HFFc6 (cell line): ENCODE data around the gene NDEL1. TPM values are rescaled to one million over a fixed set of nuclear protein-coding genes. Genes with fewer than 3 reads are reported as not detected.

ENCODE experiments used
- DNase-seq: peaks from one replicate; pipeline ENCODE4 v3.0.0-alpha.2; 2018
- H3K27ac Mint-ChIP-seq: 2 replicates; pipeline ENCODE4 v1.8.0; 2020; ENCODE audit warnings: mild to moderate bottlenecking, mixed read lengths
- H3K27me3 Mint-ChIP-seq: 2 replicates; pipeline ENCODE4 v1.8.0; 2021; ENCODE audit warnings: mild to moderate bottlenecking, moderate library complexity, mixed read lengths; ENCODE audit not compliant: insufficient read depth
- H3K36me3 Mint-ChIP-seq: 2 replicates; pipeline ENCODE4 v1.8.0; 2021; ENCODE audit warnings: low read depth, mixed read lengths
- H3K4me1 Mint-ChIP-seq: 2 replicates; pipeline ENCODE4 v1.8.0; 2020; ENCODE audit warnings: low read depth, mixed read lengths
- H3K4me3 Mint-ChIP-seq: 2 replicates; pipeline ENCODE4 v1.8.0; 2020; ENCODE audit warnings: mild to moderate bottlenecking, moderate library complexity, mixed read lengths
- H3K9me3 Mint-ChIP-seq: 2 replicates; pipeline ENCODE4 v1.8.0; 2020; ENCODE audit warnings: mild to moderate bottlenecking, mixed read lengths
- CTCF ChIP-seq: fragments of 200-600 bp; sonication (generic); IDR thresholded peaks from 2 replicates; pipeline ENCODE4 v1.5.0; 2021; ENCODE audit warnings: antibody characterized with exemption, mild to moderate bottlenecking
- total RNA-seq, 6 experiments: library from RNA; stranded (reverse); fragmentation: NEBNext Ultra II Directional; extraction: Animal tissue kit (Norgen Biotek cat#: 25700); gene quantifications; 2 replicates in 1 of 6; 3 replicates in 5 of 6; pipeline ENCODE4 v1.2.3, GENCODE V29; 2021

Gene NDEL1
- total RNA-seq, 6 experiments from 2014 or later = 65.4 to 79.1 (median 69.2) TPM

GRCh38 chr17:8448310-8448709 is 12.6 kb downstream of the NDEL1 start:
- H3K36me3 Mint-ChIP-seq = peaks cover 53% of the 10 kb centered on the region
- no peaks in the 10 kb centered on the region; the same call in 1 of the 2 replicates for H3K27me3 Mint-ChIP-seq
- DNase-seq = no peak
- H3K9me3 Mint-ChIP-seq = no peaks in the 10 kb centered on the region
- no peak overlapping the region for H3K27ac Mint-ChIP-seq
- peaks cover 25% of the 10 kb centered on the region for H3K4me1 Mint-ChIP-seq
- TF ChIP-seq CTCF = no peak
- H3K4me3 Mint-ChIP-seq = no peak overlapping the region

GRCh38 chr17:8451933-8452614 is 16.4 kb downstream of the NDEL1 start:
- Mint-ChIP-seq H3K27me3 (no peaks in the 10 kb centered on the region; the same call in 1 of the 2 replicates), H3K36me3 (peaks cover 56% of the 10 kb centered on the region), H3K4me3 (no peak overlapping the region), H3K4me1 (peaks cover 6% of the 10 kb centered on the region), H3K9me3 (no peaks in the 10 kb centered on the region), H3K27ac (no peak overlapping the region)
- no peak for DNase-seq
- TF ChIP-seq CTCF = no peak

GRCh38 chr17:8453326-8453725 is 17.6 kb downstream of the NDEL1 start:
- Mint-ChIP-seq H3K36me3 (peaks cover 63% of the 10 kb centered on the region), H3K4me1 (no peaks in the 10 kb centered on the region), H3K27ac (no peak overlapping the region), H3K27me3 (no peaks in the 10 kb centered on the region; the same call in 1 of the 2 replicates), H3K4me3 (no peak overlapping the region), H3K9me3 (no peaks in the 10 kb centered on the region)
- TF ChIP-seq CTCF = no peak
- no peak for DNase-seq

DNA sequence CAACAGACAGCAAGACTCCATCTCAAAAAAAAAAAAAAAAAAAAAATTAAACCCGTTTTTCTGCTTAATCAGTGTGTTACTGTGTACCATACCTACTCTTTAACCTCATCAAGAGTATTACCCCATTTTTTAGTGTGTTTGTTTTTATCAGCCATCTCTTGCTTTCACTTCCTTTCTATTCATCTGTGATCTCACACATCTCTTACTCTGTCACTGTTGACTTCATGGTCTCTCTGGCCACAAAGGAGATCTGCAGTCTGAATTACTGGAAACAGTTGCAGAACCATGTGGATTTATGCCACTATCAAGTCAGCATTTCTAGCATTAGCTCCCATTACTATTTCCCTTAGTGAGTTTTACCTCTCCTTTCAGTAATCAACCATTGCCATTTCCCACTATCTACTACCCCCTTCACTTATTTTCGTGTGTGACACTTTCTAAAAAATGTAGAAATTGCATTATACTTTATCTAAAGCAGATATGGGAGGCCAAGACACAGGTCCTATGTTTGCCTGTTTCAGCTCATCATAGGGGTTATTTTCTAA is 20.1 kb downstream of the NDEL1 start:
- H3K27me3 Mint-ChIP-seq = no peaks in the 10 kb centered on the region
- 0 out of 2 replicates have a peak overlapping the region, but pooled peaks have one; percentile 40 for H3K27ac Mint-ChIP-seq
- no peaks in the 10 kb centered on the region for H3K9me3 Mint-ChIP-seq
- H3K36me3 Mint-ChIP-seq = peaks cover 46% of the 10 kb centered on the region
- no peaks in the 10 kb centered on the region for H3K4me1 Mint-ChIP-seq
- TF ChIP-seq CTCF = no peak
- DNase-seq = no peak
- H3K4me3 Mint-ChIP-seq = no peak overlapping the region

GRCh38 chr17:8458128-8458527 is 22.4 kb downstream of the NDEL1 start:
- peaks cover 36% of the 10 kb centered on the region for H3K36me3 Mint-ChIP-seq

More at GRCh38 chr17:8458128-8458527, 22.4 kb downstream of the NDEL1 start:
- no peak overlapping the region; the same call in 1 of the 2 replicates for H3K27ac Mint-ChIP-seq
- H3K4me1 Mint-ChIP-seq = peaks cover 16% of the 10 kb centered on the region
- H3K4me3 Mint-ChIP-seq = no peak overlapping the region
- TF ChIP-seq CTCF = no peak
- no peak for DNase-seq
- H3K27me3 Mint-ChIP-seq = no peaks in the 10 kb centered on the region
- H3K9me3 Mint-ChIP-seq = no peaks in the 10 kb centered on the region
